Endothelial cell of umbilical vein (primary cell): ENCODE data around the gene CCDC160. TPM values are rescaled to one million over a fixed set of nuclear protein-coding genes. Genes with fewer than 3 reads are reported as not detected.

Experiments used
- BruUV-seq: library from RNA; stranded (reverse); fragments of 400-500 nt; replicated peaks from 2 replicates; lab custom pipeline; 2021; lab: Mats Ljungman, UMichigan
- CTCF ChIA-PET: fragments of 300-600, 350-600 bp; sonication (Branson Sonifier 250); formaldehyde crosslinking; loops from one replicate; lab custom pipeline; 2021; ENCODE audit warnings: antibody characterized with exemption, inconsistent platforms; lab: Charles Lee
- POLR2A ChIA-PET: fragments of 300-600, 350-600 bp; sonication (Branson Sonifier 250); formaldehyde crosslinking; loops from one replicate; lab custom pipeline; 2021; ENCODE audit warnings: antibody characterized with exemption, inconsistent platforms; lab: Charles Lee
- DNase-seq: peaks from one replicate; pipeline ENCODE4 v3.0.0-alpha.2; 2011; ENCODE audit warnings: low read depth, low spot score
- FAIRE-seq: peaks from 2 replicates; lab custom pipeline; 2011; peaks lifted over from hg19 to GRCh38; lab: Jason Lieb, UNC
- H2AFZ ChIP-seq: 2 replicates; pipeline ENCODE4 v1.6.0; 2012; ENCODE audit warnings: low read depth, low read length, control low read depth, inconsistent platforms
- H3K27ac ChIP-seq: 2 replicates; pipeline ENCODE4 v1.5.1; 2011; ENCODE audit warnings: low read depth, mild to moderate bottlenecking, control low read depth, low read length, moderate library complexity; ENCODE audit not compliant: insufficient read depth
- H3K27me3 ChIP-seq, 2 experiments: 2 replicates each; pipeline versions ENCODE4 v1.6.0 to v1.6.1; 2011; ENCODE audit warnings: low read length in 2 of 2, mixed read lengths in 1 of 2; ENCODE audit not compliant: control insufficient read depth in 2 of 2, insufficient read depth in 2 of 2
- H3K36me3 ChIP-seq, 2 experiments: 2 replicates in 1 of 2; 3 replicates in 1 of 2; pipeline ENCODE4 v1.5.1; 2011; ENCODE audit warnings: low read length in 2 of 2, mild to moderate bottlenecking in 1 of 2, moderate library complexity in 1 of 2; ENCODE audit not compliant: control insufficient read depth in 2 of 2, insufficient read depth in 2 of 2; ENCODE audit errors: extremely low read depth in 1 of 2
- H3K4me1 ChIP-seq: 3 replicates; pipeline ENCODE4 v1.5.1; 2011; ENCODE audit warnings: mild to moderate bottlenecking, low read length; ENCODE audit not compliant: control insufficient read depth, insufficient read depth; ENCODE audit errors: extremely low read depth
- H3K4me2 ChIP-seq: 2 replicates; pipeline ENCODE4 v1.6.1; 2011; ENCODE audit warnings: low read length, control low read depth, mixed read lengths; ENCODE audit not compliant: insufficient read depth
- H3K4me3 ChIP-seq, 3 experiments: fragments of 200-600 bp in 1 of 3; sonication (generic), shearing (Covaris generic) in 1 of 3; replicated peaks in 1 of 3; 2 replicates each; pipeline ENCODE4 v1.5.1; 2011 to 2016; ENCODE audit warnings: control low read depth in 3 of 3, low read length in 3 of 3, mild to moderate bottlenecking in 2 of 3, inconsistent platforms in 1 of 3, low read depth in 1 of 3, moderate library complexity in 1 of 3; ENCODE audit not compliant: insufficient read depth in 1 of 3
- H3K79me2 ChIP-seq: 2 replicates; pipeline ENCODE4 v1.6.0; 2012; ENCODE audit warnings: low read length, inconsistent platforms; ENCODE audit not compliant: control insufficient read depth, insufficient read depth
- H3K9ac ChIP-seq: replicated peaks from 2 replicates; pipeline ENCODE3; 2011; ENCODE audit warnings: low read length, control low read depth; ENCODE audit not compliant: insufficient read depth; ENCODE audit errors: extremely low read depth
- H3K9me1 ChIP-seq: replicated peaks from 3 replicates; pipeline ENCODE4 v1.6.0; 2011; ENCODE audit warnings: mild to moderate bottlenecking, low read length; ENCODE audit not compliant: control insufficient read depth, insufficient read depth; ENCODE audit errors: extremely low read depth
- H3K9me3 ChIP-seq: replicated peaks from 2 replicates; pipeline ENCODE4 v1.5.1; 2012; ENCODE audit warnings: low read length, inconsistent platforms; ENCODE audit not compliant: control insufficient read depth, insufficient read depth
- H4K20me1 ChIP-seq: replicated peaks from 2 replicates; pipeline ENCODE3; 2011; ENCODE audit warnings: mild to moderate bottlenecking, low read length; ENCODE audit not compliant: control insufficient read depth, insufficient read depth; ENCODE audit errors: extremely low read depth
- EZH2 ChIP-seq: IDR thresholded peaks from 2 replicates; pipeline ENCODE4 v1.6.1; 2012; ENCODE audit warnings: borderline replicate concordance, low read depth, mild to moderate bottlenecking, moderate library complexity, low read length, inconsistent platforms; ENCODE audit not compliant: severe bottlenecking
- GATA2 ChIP-seq: IDR thresholded peaks from 2 replicates; pipeline ENCODE4 v1.7.0; 2011; ENCODE audit warnings: low read depth, mild to moderate bottlenecking, moderate library complexity, mixed read lengths, low read length; ENCODE audit not compliant: insufficient read length, insufficient read depth
- JUN ChIP-seq: IDR thresholded peaks from 2 replicates; pipeline ENCODE4 v1.6.1; 2011; ENCODE audit warnings: borderline replicate concordance, low read depth; ENCODE audit not compliant: insufficient read length, insufficient read depth
- MYC ChIP-seq: IDR thresholded peaks from one replicate; pipeline ENCODE4 v1.6.1; 2011; ENCODE audit warnings: mild to moderate bottlenecking, low read depth, low read length
- POLR2A ChIP-seq: IDR thresholded peaks from 2 replicates; pipeline ENCODE4 v1.6.1; 2012; ENCODE audit warnings: low read depth, mild to moderate bottlenecking, control low read depth, low read length
- POLR2AphosphoS5 ChIP-seq: IDR thresholded peaks from 2 replicates; pipeline ENCODE4 v1.6.1; 2012; ENCODE audit warnings: low read depth, mild to moderate bottlenecking, control low read depth, low read length, moderate library complexity; ENCODE audit not compliant: insufficient read depth
- dilution Hi-C: fragments of 300-500 bp; cut with MboI; formaldehyde crosslinking; loops from one replicate; pipeline ENCODE4 v1.15.0; 2019; ENCODE audit warnings: low sequenced_read_pairs; ENCODE audit not compliant: extremely low pct_ligation_motif_present
- intact Hi-C: fragments of 100-400 bp; cut with micrococcal nuclease; formaldehyde crosslinking; loops from one replicate; pipeline ENCODE4 v1.10.0; 2022
- polyA plus RNA-seq, 4 experiments: library from polyadenylated mRNA; depleted of rRNA in 3 of 4; stranded (reverse) in 3 of 4; unstranded in 1 of 4; fragments of >200 nt; gene quantifications; 2 replicates each; pipeline versions ENCODE4 v1.2.1 to v1.2.3, GENCODE V29; 2011 to 2012; ENCODE audit warnings: missing spikeins in 1 of 4
- total RNA-seq: library from RNA; stranded (reverse); gene quantifications from 2 replicates; pipeline ENCODE4 v1.2.3, GENCODE V29; 2021
- TF ChIP-seq, protein P1 (sequence below), 2 donors: IDR thresholded peaks; 1 replicate in 1 of 2; 2 replicates in 1 of 2; pipeline ENCODE4 v1.5.1; 2011; ENCODE audit warnings: low read length in 2 of 2, mild to moderate bottlenecking in 2 of 2, moderate library complexity in 2 of 2, control low read depth in 1 of 2, inconsistent platforms in 1 of 2, low read depth in 1 of 2; ENCODE audit not compliant: insufficient read depth in 1 of 2; ENCODE audit errors: extremely low read depth in 1 of 2

The CCDC160 gene
- total and polyA plus RNA-seq, 2 donors (not counting 3 experiments of a cell fraction or from before 2014, with no cell fraction given), result not detected

DNA sequence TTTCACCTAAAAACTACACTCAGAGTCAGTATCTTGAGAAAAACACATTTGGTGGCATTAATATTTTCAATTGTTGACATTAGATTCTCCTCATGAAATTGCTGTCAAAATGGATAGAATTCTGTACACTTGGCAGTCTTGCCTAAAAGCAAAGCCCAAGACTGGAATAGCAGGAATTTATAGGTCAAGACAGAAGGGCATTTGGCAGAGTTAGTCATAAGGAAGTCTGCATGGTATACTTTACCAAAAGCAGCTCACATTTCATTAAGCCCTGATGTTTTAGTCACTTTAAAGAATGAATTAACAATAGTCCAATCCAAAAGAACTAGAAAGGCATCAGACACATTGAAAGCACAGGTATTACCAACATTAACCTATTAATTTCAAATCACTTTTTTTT, 7.1 kb downstream of the CCDC160 start:
- POLR2A ChIA-PET, result no interaction called here
- no peaks in the 10 kb centered on the region for H3K36me3 ChIP-seq

DNA sequence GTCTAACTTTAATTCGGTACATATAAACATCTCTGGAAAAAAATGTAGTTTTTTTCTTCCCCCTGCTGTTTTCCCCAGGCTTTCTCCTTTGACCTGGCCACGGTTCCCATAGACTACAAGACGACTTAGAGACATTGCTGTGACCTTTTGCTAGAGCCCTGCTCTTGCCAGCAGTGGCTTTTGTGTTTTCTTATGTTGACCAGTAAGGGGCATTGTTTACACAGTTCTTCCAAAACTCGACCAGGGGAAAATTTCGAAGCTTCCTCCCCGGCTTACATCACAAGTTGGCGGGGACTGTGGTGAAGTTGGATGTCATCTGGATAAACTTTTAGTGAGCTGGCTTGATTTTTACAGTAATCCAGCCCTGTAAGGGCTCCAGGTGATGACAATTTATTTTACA, 9.3 kb downstream of the CCDC160 start:
- H4K20me1 ChIP-seq, result no peaks in the 10 kb centered on the region
- intact Hi-C loops (no loop called here), dilution Hi-C loops (no loop called here)
- DNase-seq, result no peak
- no peak overlapping the region for H2AFZ ChIP-seq
- H3K27ac ChIP-seq, result no peak overlapping the region
- ChIA-PET CTCF (no interaction called here), POLR2A (no interaction called here)
- no peaks in the 10 kb centered on the region for H3K27me3 ChIP-seq
- no peaks in the 10 kb centered on the region for H3K4me1 ChIP-seq
- no peaks in the 10 kb centered on the region for H3K36me3 ChIP-seq
- no peaks in the 10 kb centered on the region for H3K9me1 ChIP-seq
- no peaks in the 10 kb centered on the region for H3K9me3 ChIP-seq
- H3K79me2 ChIP-seq, result no peaks in the 10 kb centered on the region
- H3K4me2 ChIP-seq, result no peak overlapping the region
- no peak overlapping the region for H3K4me3 ChIP-seq
- no peak overlapping the region for H3K9ac ChIP-seq
- TF ChIP-seq EZH2 (no peak), JUN (no peak), POLR2AphosphoS5 (no peak), POLR2A (no peak)
- no peak for FAIRE-seq
- BruUV-seq, result no TSS peak

More for the DNA sequence above, 7.1 kb downstream of the CCDC160 start:
- no TSS peak for BruUV-seq
- Histone ChIP-seq H3K4me1 (no peaks in the 10 kb centered on the region), H3K79me2 (no peaks in the 10 kb centered on the region), H3K4me3 (no peak overlapping the region), H3K4me2 (no peak overlapping the region), H3K27ac (no peak overlapping the region), H4K20me1 (no peaks in the 10 kb centered on the region), H3K9me3 (no peaks in the 10 kb centered on the region), H3K9me1 (no peaks in the 10 kb centered on the region), H3K27me3 (no peaks in the 10 kb centered on the region), H2AFZ (no peak overlapping the region), H3K9ac (no peak overlapping the region)
- intact Hi-C loops, result no loop called here
- DNase-seq (peak; percentile 29), FAIRE-seq (no peak)
- CTCF ChIA-PET, result interaction anchor here (2.6 kb wide), 1 partner anchor 10 kb away, joined by 10 read pairs; no protein-coding TSS in a partner anchor
- TF ChIP-seq POLR2A (no peak), GATA2 (no peak), EZH2 (no peak), POLR2AphosphoS5 (no peak), JUN (no peak), MYC (no peak)
- TF ChIP-seq, protein P1, sequence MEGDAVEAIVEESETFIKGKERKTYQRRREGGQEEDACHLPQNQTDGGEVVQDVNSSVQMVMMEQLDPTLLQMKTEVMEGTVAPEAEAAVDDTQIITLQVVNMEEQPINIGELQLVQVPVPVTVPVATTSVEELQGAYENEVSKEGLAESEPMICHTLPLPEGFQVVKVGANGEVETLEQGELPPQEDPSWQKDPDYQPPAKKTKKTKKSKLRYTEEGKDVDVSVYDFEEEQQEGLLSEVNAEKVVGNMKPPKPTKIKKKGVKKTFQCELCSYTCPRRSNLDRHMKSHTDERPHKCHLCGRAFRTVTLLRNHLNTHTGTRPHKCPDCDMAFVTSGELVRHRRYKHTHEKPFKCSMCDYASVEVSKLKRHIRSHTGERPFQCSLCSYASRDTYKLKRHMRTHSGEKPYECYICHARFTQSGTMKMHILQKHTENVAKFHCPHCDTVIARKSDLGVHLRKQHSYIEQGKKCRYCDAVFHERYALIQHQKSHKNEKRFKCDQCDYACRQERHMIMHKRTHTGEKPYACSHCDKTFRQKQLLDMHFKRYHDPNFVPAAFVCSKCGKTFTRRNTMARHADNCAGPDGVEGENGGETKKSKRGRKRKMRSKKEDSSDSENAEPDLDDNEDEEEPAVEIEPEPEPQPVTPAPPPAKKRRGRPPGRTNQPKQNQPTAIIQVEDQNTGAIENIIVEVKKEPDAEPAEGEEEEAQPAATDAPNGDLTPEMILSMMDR (IDR thresholded peaks at IDR 0.05; ENCODE audit: extremely low read depth in 1 of 2, insufficient read depth in 1 of 2, low read depth in 1 of 2, low read length in 2 of 2), result no peak
- dilution Hi-C loops, result no loop called here
